Measurements from ENCODE around the gene IL23R. TPM values are rescaled to one million over a fixed set of nuclear protein-coding genes. Genes with fewer than 3 reads are reported as not detected.
"Not testable (repeated sequence)": the region's sequence is repeated elsewhere in the genome, so short reads cannot be mapped to it uniquely, and the experiment has no call there.

Gene IL23R
- total RNA-seq, 2 experiments from 2014 or later, result 16.8 to 17.7 TPM

DNA sequence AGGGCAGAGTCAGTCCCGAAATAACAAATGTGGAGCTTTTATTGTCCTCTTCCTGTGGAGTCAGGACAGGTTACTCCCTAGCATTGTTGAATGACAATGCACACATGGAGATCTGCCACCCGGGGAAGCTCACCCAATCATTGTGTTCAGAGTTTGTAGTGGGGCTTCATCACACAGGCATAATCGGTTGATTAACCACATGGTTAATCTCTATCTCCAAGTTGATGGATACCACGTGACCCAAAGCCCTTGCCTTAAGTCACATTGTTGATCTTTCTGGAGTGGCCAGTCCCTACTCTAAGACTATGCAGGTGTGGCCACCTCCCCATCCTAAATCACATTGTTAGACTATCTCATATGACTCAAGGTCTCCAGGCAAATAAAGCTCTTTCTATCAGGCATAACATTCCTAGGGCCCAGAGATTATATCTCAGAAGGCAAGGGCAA, 28.9 kb upstream of the IL23R start:
- H3K36me3 Mint-ChIP-seq, result no peaks in the 10 kb centered on the region
- peaks cover 8% of the 10 kb centered on the region for H3K4me1 Mint-ChIP-seq (ENCODE audit: low read depth)
- no peaks in the 10 kb centered on the region for H3K9me3 Mint-ChIP-seq
- H3K4me3 Mint-ChIP-seq, result no peak overlapping the region
- intact Hi-C loops (cut with micrococcal nuclease), result no loop called here
- no peak overlapping the region for H3K27ac Mint-ChIP-seq
- ChIA-PET CTCF (interaction anchor here (0.6 to 1.3 kb wide), 3 partner anchors 9 to 101 kb away, joined by 3 to 5 read pairs (median 3); no protein-coding TSS in a partner anchor), POLR2A (no interaction called here)
- H3K27me3 Mint-ChIP-seq, result peaks cover 7% of the 10 kb centered on the region
- no peak for DNase-seq

DNA sequence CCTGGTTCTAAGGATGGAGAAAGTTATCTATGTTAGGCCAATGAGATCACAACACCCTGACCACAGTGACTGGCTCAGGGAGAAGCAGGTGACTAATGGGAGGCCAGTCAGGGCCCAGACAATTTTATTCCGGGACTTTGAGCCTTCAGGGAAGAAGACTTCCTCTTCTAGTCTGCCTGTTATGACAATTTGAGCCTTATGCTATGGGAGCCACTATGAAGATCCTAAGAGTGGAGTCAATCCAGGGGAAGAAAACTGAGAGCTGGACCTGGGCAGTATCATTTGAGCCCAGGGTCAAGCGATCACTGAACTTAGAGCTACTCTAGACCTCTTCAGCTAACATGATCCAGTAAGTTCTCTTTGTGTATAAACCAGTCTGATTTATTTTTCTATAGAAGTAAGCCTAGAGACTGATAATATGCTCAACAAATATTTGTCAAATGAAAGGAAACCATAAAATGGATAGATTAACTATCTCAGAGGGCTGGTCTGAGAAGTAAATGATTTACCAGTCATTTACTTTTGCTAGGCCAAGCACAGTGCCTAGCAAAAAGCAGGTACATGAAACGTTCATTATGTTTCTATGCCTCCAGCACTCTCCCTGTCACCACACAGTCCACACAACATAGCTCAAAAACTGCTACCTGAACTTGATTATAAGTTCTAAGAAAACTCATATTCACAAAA, 27.3 kb upstream of the IL23R start:
- no peak for DNase-seq
- H3K27me3 Mint-ChIP-seq, result peaks cover 6% of the 10 kb centered on the region
- ChIA-PET CTCF (interaction anchor here (0.6 to 1.5 kb wide), 3 partner anchors 9 to 143 kb away, joined by 3 to 5 read pairs (median 3); no protein-coding TSS in a partner anchor), POLR2A (no interaction called here)
- H3K27ac Mint-ChIP-seq, result no peak overlapping the region
- peaks cover 20% of the 10 kb centered on the region for H3K4me1 Mint-ChIP-seq (ENCODE audit: low read depth)
- no peaks in the 10 kb centered on the region for H3K9me3 Mint-ChIP-seq
- H3K36me3 Mint-ChIP-seq, result no peaks in the 10 kb centered on the region
- H3K4me3 Mint-ChIP-seq, result no peak overlapping the region
- intact Hi-C loops (cut with micrococcal nuclease), result no loop called here

GRCh38 chr1:67140460-67140859, 25.8 kb upstream of the IL23R start:
- POLR2A ChIA-PET, result no interaction called here
- CTCF ChIA-PET, result no interaction called here
- H3K4me3 Mint-ChIP-seq, result no peak overlapping the region
- peaks cover 21% of the 10 kb centered on the region for H3K4me1 Mint-ChIP-seq (ENCODE audit: low read depth)
- H3K27me3 Mint-ChIP-seq, result peaks cover 1% of the 10 kb centered on the region
- DNase-seq, result no peak
- no peaks in the 10 kb centered on the region for H3K36me3 Mint-ChIP-seq
- H3K9me3 Mint-ChIP-seq, result no peaks in the 10 kb centered on the region
- intact Hi-C loops (cut with micrococcal nuclease), result no loop called here
- no peak overlapping the region for H3K27ac Mint-ChIP-seq

DNA sequence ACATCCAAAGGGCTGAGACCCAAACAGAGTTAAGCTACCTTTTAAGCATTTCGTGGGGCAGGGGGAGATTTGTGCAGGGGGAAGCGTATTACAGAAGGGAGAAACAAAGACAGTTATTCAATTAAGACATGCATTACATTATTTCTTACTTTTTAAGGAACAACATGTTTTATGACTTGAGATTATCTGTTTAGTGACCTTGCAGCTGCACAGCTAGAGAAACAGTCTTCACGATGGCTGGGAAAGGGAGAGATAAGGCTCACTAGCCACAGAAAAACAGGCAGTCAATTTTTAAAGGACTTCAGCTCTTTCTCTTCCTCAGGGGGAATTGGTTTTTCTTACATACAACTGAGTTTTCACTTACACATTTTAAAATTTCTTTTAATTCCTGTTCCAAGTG, 24.4 kb upstream of the IL23R start:
- CTCF ChIA-PET, result interaction anchor here (0.6 to 1.7 kb wide), 4 partner anchors 69 to 1172 kb away, joined by 3 to 14 read pairs (median 4); no protein-coding TSS in a partner anchor
- DNase-seq, result not testable (repeated sequence)

DNA sequence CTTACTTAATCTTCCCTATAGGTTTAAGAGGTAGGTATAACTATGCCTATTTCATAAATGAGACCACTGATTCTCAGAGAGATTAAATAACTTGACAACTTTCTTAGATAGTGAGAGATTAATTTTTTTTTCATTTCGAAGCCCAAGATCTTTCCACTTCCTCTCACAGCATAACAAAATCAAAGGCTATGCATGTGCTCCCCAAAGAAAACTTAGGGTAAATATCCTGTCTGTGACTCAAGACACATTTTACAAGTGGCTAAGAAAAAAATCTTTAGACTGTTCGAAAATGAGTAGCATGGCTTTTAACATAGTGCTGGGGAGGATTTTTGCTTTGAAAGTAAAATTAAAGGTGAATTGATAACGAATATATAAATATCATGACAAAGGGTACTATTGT, 23.3 kb upstream of the IL23R start:
- no peaks in the 10 kb centered on the region for H3K9me3 Mint-ChIP-seq
- H3K4me3 Mint-ChIP-seq, result no peak overlapping the region
- H3K4me1 Mint-ChIP-seq (ENCODE audit: low read depth), result peaks cover 22% of the 10 kb centered on the region
- no peaks in the 10 kb centered on the region for H3K27me3 Mint-ChIP-seq
- H3K36me3 Mint-ChIP-seq, result no peaks in the 10 kb centered on the region
- ChIA-PET CTCF (no interaction called here), POLR2A (no interaction called here)
- intact Hi-C loops (cut with micrococcal nuclease), result no loop called here
- no peak overlapping the region for H3K27ac Mint-ChIP-seq
- DNase-seq, result no peak

More for the DNA sequence above, 24.4 kb upstream of the IL23R start:
- H3K27ac Mint-ChIP-seq; H3K4me3 Mint-ChIP-seq; POLR2A ChIA-PET; intact Hi-C loops (cut with micrococcal nuclease); H3K36me3 Mint-ChIP-seq; H3K9me3 Mint-ChIP-seq; H3K27me3 Mint-ChIP-seq: not testable (repeated sequence)
- peaks cover 22% of the 10 kb centered on the region for H3K4me1 Mint-ChIP-seq (ENCODE audit: low read depth)

DNA sequence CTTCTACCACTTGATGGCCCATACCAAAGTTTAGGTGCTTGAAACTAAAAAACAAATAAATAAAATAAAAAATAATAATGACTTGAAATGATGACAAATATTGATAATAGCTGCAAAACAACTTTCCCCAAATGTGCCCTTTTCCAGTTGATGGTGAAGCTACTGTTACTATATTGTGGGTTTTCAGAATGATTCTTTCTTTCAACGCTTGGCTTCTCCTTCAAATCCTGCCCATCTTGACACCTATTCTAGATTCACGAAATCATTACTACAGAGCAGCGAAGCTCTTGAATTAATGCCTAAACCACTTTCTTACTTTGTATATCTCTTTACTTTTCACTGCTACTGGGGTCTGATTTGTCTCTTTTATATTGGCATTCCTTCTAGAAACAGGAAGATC, 22.3 kb upstream of the IL23R start:
- Mint-ChIP-seq H3K27me3 (no peaks in the 10 kb centered on the region), H3K9me3 (no peaks in the 10 kb centered on the region), H3K27ac (no peak overlapping the region), H3K4me3 (no peak overlapping the region), H3K4me1 (ENCODE audit: low read depth) (peaks cover 26% of the 10 kb centered on the region), H3K36me3 (no peaks in the 10 kb centered on the region)
- ChIA-PET CTCF (interaction anchor here (0.7 to 7.7 kb wide), 9 partner anchors 8 to 379 kb away, joined by 3 to 173 read pairs (median 4); partner anchors contain the start of gene C1orf141), POLR2A (interaction anchor here (1.1 kb wide), 1 partner anchor 71 kb away, joined by 3 read pairs; no protein-coding TSS in a partner anchor)
- no peak for DNase-seq
- intact Hi-C loops (cut with micrococcal nuclease), result loop anchor here (1.0 kb wide), 1 partner anchor 67 kb away; no protein-coding TSS in a partner anchor

DNA sequence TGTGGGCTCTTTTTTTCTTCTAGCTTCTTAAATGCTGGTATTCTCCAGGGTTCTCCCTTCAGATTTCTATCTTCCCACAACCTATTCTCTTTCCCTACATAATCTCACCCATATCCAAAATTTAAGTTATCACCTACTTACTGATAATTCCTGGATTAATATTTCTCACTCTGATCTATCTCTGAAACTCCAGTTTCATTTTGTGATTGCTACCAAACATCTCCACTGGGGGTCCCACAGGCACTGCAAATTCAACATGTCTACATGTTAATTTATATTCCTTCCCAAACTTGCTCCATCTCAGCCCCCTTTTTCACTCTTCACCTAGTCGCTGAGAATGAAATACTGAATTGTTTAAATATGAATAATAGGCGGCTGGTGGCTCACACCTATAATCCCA, 21.6 kb upstream of the IL23R start:
- ChIA-PET CTCF (interaction anchor here (1.0 to 7.7 kb wide), 11 partner anchors 9 to 379 kb away, joined by 3 to 173 read pairs (median 4); partner anchors contain the start of gene C1orf141), POLR2A (interaction anchor here (1.1 kb wide), 1 partner anchor 70 kb away, joined by 3 read pairs; no protein-coding TSS in a partner anchor)
- Mint-ChIP-seq H3K4me1 (ENCODE audit: low read depth) (peaks cover 32% of the 10 kb centered on the region), H3K9me3 (no peaks in the 10 kb centered on the region), H3K27me3 (no peaks in the 10 kb centered on the region), H3K4me3 (no peak overlapping the region), H3K36me3 (no peaks in the 10 kb centered on the region), H3K27ac (no peak overlapping the region)
- DNase-seq, result peak; percentile 32
- intact Hi-C loops (cut with micrococcal nuclease), result loop anchor here (1.0 to 5.0 kb wide), 2 partner anchors 67 to 358 kb away; no protein-coding TSS in a partner anchor

DNA sequence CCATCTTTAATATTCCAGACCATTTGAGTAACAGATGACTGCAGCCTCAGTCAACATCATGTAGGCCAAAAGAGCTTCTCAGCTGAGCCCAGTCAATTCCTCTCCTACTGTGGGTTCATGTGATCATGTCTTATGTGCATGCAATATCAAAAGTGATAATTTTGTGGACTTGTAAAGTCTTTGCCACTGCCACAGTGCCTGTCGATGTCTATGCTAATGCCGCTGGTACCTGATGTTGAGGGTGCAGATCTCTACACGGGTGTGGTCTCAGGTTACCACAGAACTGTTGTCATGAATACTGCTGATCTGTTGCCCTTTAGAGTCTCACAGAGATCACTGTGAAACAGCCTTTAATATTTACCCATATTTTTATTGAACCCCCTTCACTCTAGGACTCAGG, 20.2 kb upstream of the IL23R start:
- Mint-ChIP-seq H3K9me3 (no peaks in the 10 kb centered on the region), H3K4me3 (no peak overlapping the region), H3K36me3 (no peaks in the 10 kb centered on the region), H3K27ac (no peak overlapping the region), H3K4me1 (ENCODE audit: low read depth) (peaks cover 35% of the 10 kb centered on the region), H3K27me3 (peaks cover 4% of the 10 kb centered on the region)
- intact Hi-C loops (cut with micrococcal nuclease), result loop anchor here (5.0 kb wide), 1 partner anchor 356 kb away; no protein-coding TSS in a partner anchor
- CTCF ChIA-PET, result interaction anchor here (0.6 to 7.7 kb wide), 6 partner anchors 11 to 291 kb away, joined by 3 to 173 read pairs (median 4); no protein-coding TSS in a partner anchor
- DNase-seq, result no peak
- POLR2A ChIA-PET, result no interaction called here

GRCh38 chr1:67146539-67146938, 19.7 kb upstream of the IL23R start:
- POLR2A ChIA-PET, result no interaction called here
- Mint-ChIP-seq H3K4me3 (no peak overlapping the region), H3K4me1 (ENCODE audit: low read depth) (peaks cover 38% of the 10 kb centered on the region), H3K9me3 (no peaks in the 10 kb centered on the region), H3K27me3 (peaks cover 4% of the 10 kb centered on the region), H3K36me3 (no peaks in the 10 kb centered on the region), H3K27ac (no peak overlapping the region)
- intact Hi-C loops (cut with micrococcal nuclease), result loop anchor here (5.0 kb wide), 1 partner anchor 356 kb away; no protein-coding TSS in a partner anchor
- no peak for DNase-seq
- CTCF ChIA-PET, result interaction anchor here (1.1 to 7.7 kb wide), 3 partner anchors 18 to 151 kb away, joined by 3 to 173 read pairs (median 6); no protein-coding TSS in a partner anchor

DNA sequence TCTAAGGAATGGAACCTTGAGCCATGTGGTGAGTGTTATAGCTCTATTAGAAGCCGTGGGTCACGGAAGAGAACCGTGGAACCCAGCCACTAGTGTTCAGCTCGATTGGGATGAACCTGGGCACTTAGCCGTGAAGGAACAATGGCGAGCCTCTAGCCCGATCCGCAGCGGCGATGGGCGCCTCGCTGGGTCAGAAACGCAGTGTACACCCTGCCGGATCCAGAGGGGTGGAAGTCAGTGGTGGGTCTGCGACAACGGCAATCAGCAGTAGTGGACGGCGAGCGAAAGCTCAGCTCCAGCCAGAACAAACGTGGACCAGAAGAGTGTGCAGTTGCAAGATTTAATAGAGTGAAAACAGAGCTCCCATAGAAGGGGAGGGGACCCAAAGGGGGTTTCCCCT, 18.3 kb upstream of the IL23R start:
- ChIA-PET POLR2A (interaction anchor here (1.3 to 1.7 kb wide), 2 partner anchors 11 to 152 kb away, joined by 3 to 4 read pairs; no protein-coding TSS in a partner anchor), CTCF (interaction anchor here (0.6 to 7.7 kb wide), 15 partner anchors 9 to 385 kb away, joined by 3 to 173 read pairs (median 7); no protein-coding TSS in a partner anchor)
- not testable (repeated sequence) for H3K36me3 Mint-ChIP-seq, H3K27me3 Mint-ChIP-seq, DNase-seq, H3K27ac Mint-ChIP-seq, H3K9me3 Mint-ChIP-seq, H3K4me3 Mint-ChIP-seq
- intact Hi-C loops (cut with micrococcal nuclease), result loop anchor here (2.0 to 5.0 kb wide), 2 partner anchors 95 to 354 kb away; no protein-coding TSS in a partner anchor
- peaks cover 37% of the 10 kb centered on the region for H3K4me1 Mint-ChIP-seq (ENCODE audit: low read depth)

- Mint-ChIP-seq H3K4me1 (ENCODE audit: low read depth) (peaks cover 30% of the 10 kb centered on the region), H3K27me3 (peaks cover 6% of the 10 kb centered on the region), H3K36me3 (no peaks in the 10 kb centered on the region), H3K4me3 (no peak overlapping the region), H3K9me3 (no peaks in the 10 kb centered on the region), H3K27ac (no peak overlapping the region)
- POLR2A ChIA-PET, result interaction anchor here (0.6 to 1.7 kb wide), 4 partner anchors 10 to 153 kb away, joined by 3 to 6 read pairs (median 4); no protein-coding TSS in a partner anchor
- no peak for DNase-seq
- intact Hi-C loops (cut with micrococcal nuclease), result loop anchor here (1.0 to 5.0 kb wide), 4 partner anchors 96 to 383 kb away; no protein-coding TSS in a partner anchor
- CTCF ChIA-PET, result interaction anchor here (0.6 to 7.7 kb wide), 38 partner anchors 9 to 423 kb away, joined by 3 to 173 read pairs (median 5); partner anchors contain the start of genes DNAI4, MIER1 and SLC35D1
Observed at GRCh38 chr1:67148516-67149178, 17.6 kb upstream of the IL23R start.
